Left ventricle myocardium inferior (tissue), 1 donor: ENCODE results near the gene NFYA. TPM values are rescaled to one million over a fixed set of nuclear protein-coding genes. Genes with fewer than 3 reads are reported as not detected.
A peak's percentile ranks its signal among the peaks of the same experiment; 100 is the strongest.

Experiments used
- DNase-seq: peaks from one replicate; pipeline ENCODE4 v3.0.0-alpha.2; 2020
- H3K27ac ChIP-seq: fragments of 200-600 bp; replicated peaks from 2 replicates; pipeline ENCODE4 v1.8.0; 2021
- H3K27me3 ChIP-seq: fragments of 200-600 bp; 2 replicates; pipeline ENCODE4 v1.8.0; 2021; ENCODE audit warnings: low read depth
- H3K36me3 ChIP-seq: fragments of 200-600 bp; 2 replicates; pipeline ENCODE4 v1.8.0; 2021
- H3K4me1 ChIP-seq: fragments of 200-600 bp; 2 replicates; pipeline ENCODE4 v1.8.0; 2021
- H3K4me3 ChIP-seq: fragments of 200-600 bp; 2 replicates; pipeline ENCODE4 v1.8.0; 2021; ENCODE audit warnings: mild to moderate bottlenecking, moderate library complexity
- H3K9me3 ChIP-seq: fragments of 200-600 bp; replicated peaks from 2 replicates; pipeline ENCODE4 v1.8.0; 2021
- CTCF ChIP-seq: fragments of 200-600 bp; IDR thresholded peaks from 2 replicates; pipeline ENCODE4 v1.8.0; 2021; ENCODE audit warnings: antibody characterized with exemption, mild to moderate bottlenecking, borderline replicate concordance
- intact Hi-C: fragments of 100-400 bp; cut with micrococcal nuclease; formaldehyde crosslinking; loops from one replicate; pipeline ENCODE4 v1.11.0; 2022
- total RNA-seq: library from RNA; stranded (reverse); fragmentation: NEBNext Ultra II Directional; extraction: Animal tissue kit (Norgen Biotek cat#: 25700); gene quantifications from one replicate; pipeline ENCODE4 v1.2.1, GENCODE V29; 2021
- donor health status: DM: no; HTN: yes; CAD: no; lungs with severe emphysema.

Gene NFYA
- total RNA-seq, 1 donor from 2014 or later = 12.5 TPM

GRCh38 chr6:41065550-41066026 is 7.2 kb upstream of the NFYA start:
- Histone ChIP-seq H3K36me3 (peaks cover 70% of the 10 kb centered on the region), H3K4me1 (peaks cover 68% of the 10 kb centered on the region), H3K27me3 (no peaks in the 10 kb centered on the region), H3K9me3 (no peaks in the 10 kb centered on the region), H3K4me3 (no peak overlapping the region), H3K27ac (peak overlapping the region; percentile 70)
- intact Hi-C loops = no loop called here
- TF ChIP-seq CTCF = no peak
- no peak for DNase-seq

GRCh38 chr6:41066867-41067304 is 5.9 kb upstream of the NFYA start:
- intact Hi-C loops = no loop called here
- Histone ChIP-seq H3K9me3 (no peaks in the 10 kb centered on the region), H3K4me1 (peaks cover 65% of the 10 kb centered on the region), H3K27me3 (no peaks in the 10 kb centered on the region), H3K4me3 (no peak overlapping the region), H3K27ac (peak overlapping the region; percentile 70), H3K36me3 (peaks cover 62% of the 10 kb centered on the region)
- peak; percentile 63 for DNase-seq
- TF ChIP-seq CTCF = peak; percentile 89

- peak overlapping the region; percentile 94 for H3K4me3 ChIP-seq
- no peaks in the 10 kb centered on the region for H3K9me3 ChIP-seq
- H3K36me3 ChIP-seq = peaks cover 26% of the 10 kb centered on the region
- TF ChIP-seq CTCF = no peak
- H3K4me1 ChIP-seq = peaks cover 57% of the 10 kb centered on the region
- no peak for DNase-seq
- H3K27me3 ChIP-seq = no peaks in the 10 kb centered on the region
- intact Hi-C loops = no loop called here
- peak overlapping the region; percentile 99 for H3K27ac ChIP-seq
Measured at GRCh38 chr6:41071501-41071922, 1.3 kb upstream of the NFYA start.

- H3K36me3 ChIP-seq = peaks cover 24% of the 10 kb centered on the region
- H3K9me3 ChIP-seq = no peaks in the 10 kb centered on the region
- H3K27ac ChIP-seq = peak within 1 kb of the TSS; percentile 99
- DNase-seq = peak; percentile 99
- intact Hi-C loops = no loop called here
- H3K4me3 ChIP-seq = peak within 1 kb of the TSS; percentile 94
- no peaks in the 10 kb centered on the region for H3K27me3 ChIP-seq
- no peak for TF ChIP-seq CTCF
- peaks cover 53% of the 10 kb centered on the region for H3K4me1 ChIP-seq
Measured at GRCh38 chr6:41071923-41072835, 595 bp upstream of the NFYA start, which contains the start of gene OARD1. OARD1 (minus strand) TSS chr6:41072356; CDS start chr6:41071634, 722 bp downstream.

- Histone ChIP-seq H3K27ac (peak overlapping the region; percentile 99), H3K9me3 (no peaks in the 10 kb centered on the region), H3K36me3 (peaks cover 14% of the 10 kb centered on the region), H3K4me1 (peaks cover 52% of the 10 kb centered on the region), H3K4me3 (peak overlapping the region; percentile 94), H3K27me3 (no peaks in the 10 kb centered on the region)
- intact Hi-C loops = no loop called here
- TF ChIP-seq CTCF = peak; percentile 53
- DNase-seq = peak; percentile 86
Measured at GRCh38 chr6:41073203-41073967, 611 bp downstream of the NFYA start.
